ENCODE results near the gene TRIM33.

GRCh38 chr1:114453361-114453784, 57.6 kb downstream of the TRIM33 start:
- TF ChIP-seq CTCF (IDR thresholded peaks at IDR 0.05; ENCODE audit: low read length) (no peak), EZH2 (IDR thresholded peaks at IDR 0.05; ENCODE audit: borderline replicate concordance, low read length) (no peak)
